Thyroid gland (tissue), 4 donors: ENCODE results near the gene SLC24A4.

ENCODE experiments used
- CTCF ChIP-seq, 6 experiments: fragments of 200-600 bp in 3 of 6; fragments of 450-650 bp in 3 of 6; sonication (generic) in 3 of 6; IDR thresholded peaks; one replicate each; pipeline ENCODE4 v1.5.1; 2016 to 2019; ENCODE audit warnings: antibody characterized with exemption in 6 of 6, mild to moderate bottlenecking in 2 of 6, inconsistent platforms in 1 of 6, moderate library complexity in 1 of 6
- POLR2A ChIP-seq, 2 donors: fragments of 450-650 bp; IDR thresholded peaks; one replicate each; pipeline ENCODE4 v1.6.1; 2017; ENCODE audit warnings: antibody characterized with exemption in 2 of 2, mild to moderate bottlenecking in 2 of 2, moderate library complexity in 1 of 2

DNA sequence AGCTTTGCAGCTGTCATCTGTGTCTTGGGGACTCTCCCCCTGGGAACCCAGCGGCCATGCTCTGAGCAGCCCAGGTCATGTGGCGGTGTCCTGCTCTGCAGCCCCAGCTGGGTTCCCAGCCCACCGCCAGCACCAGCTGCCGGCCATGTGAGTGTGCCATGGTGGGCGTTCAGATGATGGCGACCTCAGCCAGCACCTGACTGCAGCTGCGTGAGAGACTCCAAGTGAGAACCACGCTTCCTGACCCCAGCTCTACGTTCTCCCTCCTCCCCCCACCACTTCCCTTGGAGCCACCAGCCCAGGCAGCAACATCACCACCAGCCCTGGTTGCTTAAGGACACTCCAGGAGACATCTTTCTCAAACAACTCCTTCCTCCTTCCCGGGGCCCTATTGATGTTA is 68.8 kb downstream of the SLC24A4 start:
- TF ChIP-seq CTCF (IDR thresholded peaks at IDR 0.05) (no peak), POLR2A (IDR thresholded peaks at IDR 0.05) (no peak)
